Caki2 (cell line): ENCODE measurements around the gene FN1. TPM values are rescaled to one million over a fixed set of nuclear protein-coding genes. Genes with fewer than 3 reads are reported as not detected.

Source experiments
- DNase-seq: peaks from one replicate; pipeline ENCODE4 v3.0.0-alpha.2; 2015; ENCODE audit warnings: low read depth
- in situ Hi-C: cut with HindIII; loops from 2 replicates; pipeline ENCODE4 v1.10.0; 2016; ENCODE audit warnings: low sequenced_read_pairs, low pct_unique_long_range_greater_than_20kb, mixed read lengths
- total RNA-seq: library from RNA; depleted of rRNA; stranded (reverse); fragments of >200 nt; shearing (Covaris generic); gene quantifications from 2 replicates; pipeline ENCODE4 v1.2.3, GENCODE V29; 2014; ENCODE audit warnings: low replicate concordance

The FN1 gene
- total RNA-seq, 1 experiment from 2014 or later = 3,981 TPM

- DNase-seq = no peak
- in situ Hi-C loops = loop anchor here (25.0 kb wide), 1 partner anchor 462 kb away; no protein-coding TSS in a partner anchor
Observed at GRCh38 chr2:215450188-215451011, 14.5 kb upstream of the FN1 start.

DNA sequence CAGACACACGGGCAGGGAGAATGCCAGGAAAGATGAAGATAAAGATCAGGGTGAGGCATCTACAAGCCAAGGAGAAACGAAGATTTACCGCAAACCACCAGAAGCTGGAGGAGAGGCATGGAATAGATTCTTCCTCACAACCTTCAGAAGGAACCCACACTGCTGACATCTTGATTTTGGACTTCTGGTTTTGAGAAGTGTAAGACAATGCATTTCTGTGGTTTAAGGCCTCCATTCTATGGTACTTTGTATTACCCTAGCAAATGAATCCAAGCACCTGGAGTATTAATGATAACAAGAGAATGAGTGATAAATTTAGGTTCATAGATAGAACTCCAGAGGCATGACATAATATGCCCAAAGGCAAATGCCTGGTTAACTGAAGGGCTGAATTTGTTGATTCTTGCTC is 11.8 kb upstream of the FN1 start:
- in situ Hi-C loops = no loop called here
- DNase-seq = no peak

DNA sequence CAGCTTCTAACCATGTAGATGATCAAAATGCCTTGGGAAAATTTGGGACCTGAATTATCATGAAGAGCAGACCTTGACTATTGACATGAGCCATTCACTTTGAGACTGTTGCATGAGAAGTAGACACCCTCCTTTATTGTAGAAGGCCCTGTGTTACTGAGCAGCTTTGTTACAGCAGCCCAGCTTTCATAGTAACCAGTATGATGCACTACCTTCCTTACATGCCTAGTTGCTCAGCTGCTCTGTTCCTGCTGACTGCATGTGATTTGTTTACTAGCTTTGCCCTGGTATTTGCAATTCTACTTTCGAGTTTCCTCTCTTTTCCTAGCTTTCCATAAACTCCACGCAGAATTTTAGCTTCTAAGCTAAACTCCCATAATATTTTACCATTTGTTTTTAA is 11.2 kb upstream of the FN1 start:
- no peak for DNase-seq
- in situ Hi-C loops = no loop called here

DNA sequence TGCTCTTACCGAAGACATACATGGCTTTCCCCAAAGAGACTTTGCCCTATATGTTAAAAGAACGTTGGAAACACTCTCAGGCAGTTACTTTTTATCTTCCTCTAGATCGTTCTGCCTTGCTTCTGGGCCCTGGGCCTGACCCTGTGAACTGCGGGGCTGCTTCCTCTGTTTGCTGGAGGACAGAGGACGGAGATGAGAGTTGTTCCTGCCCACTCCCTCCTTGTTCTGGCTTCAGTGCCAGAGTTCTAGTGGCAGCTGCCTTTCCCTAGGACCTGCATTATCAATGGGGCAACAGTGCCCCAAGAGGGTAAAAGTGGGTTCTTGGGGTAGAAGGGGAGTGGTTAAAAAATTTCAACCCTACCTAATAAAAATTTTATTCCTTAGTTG is 6.5 kb upstream of the FN1 start:
- DNase-seq = no peak
- in situ Hi-C loops = no loop called here

GRCh38 chr2:215441560-215442400 is 5.9 kb upstream of the FN1 start:
- DNase-seq = peak; percentile 87
- in situ Hi-C loops = no loop called here

GRCh38 chr2:215439980-215440512 is 4.2 kb upstream of the FN1 start:
- in situ Hi-C loops = no loop called here
- DNase-seq = peak; percentile 67

GRCh38 chr2:215439404-215439803 is 3.5 kb upstream of the FN1 start:
- in situ Hi-C loops = no loop called here
- DNase-seq = peak; percentile 46

DNA sequence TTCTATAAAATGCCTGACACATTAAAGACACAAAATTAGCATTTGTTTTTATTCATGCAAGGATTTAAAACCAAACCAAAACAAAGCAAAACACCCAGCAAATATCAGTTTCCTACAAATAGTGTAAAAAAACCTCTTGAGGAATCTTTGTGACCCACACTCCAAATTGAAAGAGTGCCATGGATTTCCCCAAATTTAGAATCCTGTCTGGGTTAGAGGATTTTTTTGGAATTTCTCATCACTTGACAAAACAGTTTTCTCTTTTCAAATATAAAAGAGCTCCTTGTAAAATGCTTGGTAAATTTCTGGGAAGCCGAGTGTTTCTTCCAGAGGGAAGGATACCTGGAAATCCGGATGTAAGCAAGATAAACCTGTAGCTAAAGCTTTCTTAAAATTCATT is 1.7 kb upstream of the FN1 start:
- no peak for DNase-seq
- in situ Hi-C loops = no loop called here

DNA sequence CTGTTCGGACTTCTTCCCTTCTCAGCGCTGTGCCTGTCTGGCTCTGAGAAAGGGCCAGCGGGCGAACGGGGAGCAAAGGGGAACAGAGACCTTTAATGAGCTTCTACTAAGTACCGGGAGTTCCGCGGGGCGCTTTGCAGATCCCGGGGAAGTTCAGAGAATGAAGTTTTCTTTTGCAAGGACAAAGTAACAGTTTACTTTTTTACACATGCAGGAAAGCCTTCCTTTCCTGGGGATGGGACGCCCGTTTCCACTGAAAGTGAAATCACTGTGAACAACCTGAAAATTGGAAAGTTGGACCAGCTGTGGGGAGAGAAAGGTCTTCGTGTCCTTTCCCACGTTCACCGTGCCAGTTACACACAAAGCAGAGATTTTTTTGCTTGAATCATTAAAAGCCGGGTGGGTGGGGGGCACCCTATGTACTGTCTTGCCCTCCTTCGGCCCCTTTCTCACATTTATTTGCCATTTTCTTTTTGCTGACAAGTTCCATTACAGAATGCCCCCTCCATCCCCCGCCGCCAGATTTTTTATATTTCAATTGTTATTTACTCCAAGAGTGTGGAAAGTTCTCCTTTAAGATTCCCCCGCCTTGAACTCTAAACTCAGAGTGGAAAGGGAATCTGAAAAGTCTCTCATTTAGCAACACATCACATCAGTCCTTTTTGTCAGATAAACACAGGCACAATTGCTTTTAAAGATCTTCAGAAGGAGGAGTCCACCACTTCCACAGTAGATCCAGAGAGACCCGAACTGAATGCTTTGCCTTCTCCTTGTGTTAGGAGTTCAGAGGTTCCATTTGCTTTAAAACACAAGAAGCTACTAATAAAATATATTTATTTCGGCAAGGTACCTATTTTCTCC is 1.1 kb upstream of the FN1 start:
- DNase-seq = peak; percentile 57
- in situ Hi-C loops = no loop called here

- in situ Hi-C loops = no loop called here
Observed at GRCh38 chr2:215435280-215435869, 493 bp downstream of the FN1 start.

DNA sequence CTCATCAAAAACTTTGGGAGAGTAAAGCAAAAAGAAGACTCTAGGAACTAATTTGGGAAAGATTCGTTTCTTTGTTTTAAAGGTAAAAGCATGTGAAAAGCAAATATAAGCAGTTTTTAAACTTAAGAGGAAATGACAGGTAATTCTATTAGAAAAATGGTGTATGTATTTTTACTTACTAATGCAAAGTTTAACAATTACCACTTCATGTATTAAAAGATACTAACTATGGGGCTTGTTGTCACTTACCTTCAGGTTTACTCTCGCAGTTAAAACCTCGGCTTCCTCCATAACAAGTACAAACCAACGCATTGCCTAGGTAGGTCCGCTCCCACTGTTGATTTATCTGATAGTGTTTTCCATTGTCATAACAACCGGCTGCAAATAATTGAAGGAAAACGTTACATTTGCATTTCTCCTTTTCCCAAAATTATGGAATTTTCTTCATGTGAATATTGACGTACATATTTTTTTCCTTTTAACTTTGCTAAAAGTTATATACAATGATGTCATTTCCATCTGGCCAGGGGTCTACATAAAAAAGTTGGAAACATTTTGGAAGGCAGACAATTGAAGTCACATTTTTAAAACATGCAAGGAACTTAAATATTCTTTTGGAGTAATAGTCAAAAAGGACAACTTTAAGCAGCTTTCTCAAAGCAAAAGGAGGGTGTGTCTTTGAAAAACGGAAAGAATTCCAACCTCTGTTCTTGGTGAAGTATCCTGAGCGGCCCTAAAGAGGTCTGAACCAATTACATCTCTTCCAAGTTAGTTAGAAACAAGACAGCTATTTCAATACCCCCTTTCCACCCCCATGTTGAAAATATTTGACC is 1.2 kb downstream of the FN1 start:
- in situ Hi-C loops = no loop called here

More at GRCh38 chr2:215435280-215435869, 493 bp downstream of the FN1 start:
- DNase-seq = no peak

GRCh38 chr2:215432759-215433594 is 2.9 kb downstream of the FN1 start:
- no peak for DNase-seq
- in situ Hi-C loops = no loop called here

More for the DNA sequence above, 1.2 kb downstream of the FN1 start:
- no peak for DNase-seq

DNA sequence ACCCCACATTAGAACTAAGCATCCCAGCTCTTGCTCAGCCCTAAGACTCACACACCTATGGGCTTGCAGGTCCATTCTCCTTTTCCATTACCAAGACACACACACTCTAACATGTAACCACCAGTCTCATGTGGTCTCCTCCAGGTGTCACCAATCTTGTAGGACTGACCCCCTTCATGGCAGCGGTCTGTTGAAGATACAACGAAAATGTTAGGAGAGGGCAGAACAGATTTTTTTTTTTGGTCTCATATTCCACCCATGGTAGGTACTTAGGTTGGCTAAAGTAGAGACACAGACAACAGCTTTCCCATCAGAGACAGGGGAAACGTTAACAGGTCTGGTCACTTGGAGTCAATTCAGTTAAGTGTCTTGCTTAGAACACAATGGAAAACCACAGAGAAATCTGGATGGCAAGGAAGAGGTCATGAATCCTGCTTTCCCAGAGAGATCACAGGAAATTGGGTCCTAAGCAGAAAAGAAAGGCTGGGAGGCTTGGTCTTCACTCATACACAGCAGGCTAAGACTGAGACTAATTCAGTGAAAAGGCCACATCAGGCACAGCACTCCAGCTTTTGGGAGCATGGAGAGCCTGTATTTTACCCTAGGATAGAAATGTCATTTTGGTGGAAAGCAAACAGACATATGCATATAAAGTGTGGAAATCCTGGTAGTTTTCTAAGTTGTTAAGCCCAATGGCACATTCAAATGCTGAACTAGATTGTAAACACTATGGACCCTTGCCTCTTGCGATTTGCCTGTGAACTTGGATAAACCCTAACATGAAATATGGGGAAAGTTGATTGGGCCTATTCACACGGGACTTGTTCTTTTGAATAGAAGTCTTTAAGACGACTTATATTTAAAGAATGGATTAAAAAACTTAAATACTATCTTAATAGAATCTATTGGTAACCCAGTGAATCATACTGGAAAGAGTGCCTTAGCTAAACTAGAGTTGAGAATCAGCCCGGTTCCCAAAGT is 3.8 kb downstream of the FN1 start:
- DNase-seq = peak; percentile 51
- in situ Hi-C loops = no loop called here

DNA sequence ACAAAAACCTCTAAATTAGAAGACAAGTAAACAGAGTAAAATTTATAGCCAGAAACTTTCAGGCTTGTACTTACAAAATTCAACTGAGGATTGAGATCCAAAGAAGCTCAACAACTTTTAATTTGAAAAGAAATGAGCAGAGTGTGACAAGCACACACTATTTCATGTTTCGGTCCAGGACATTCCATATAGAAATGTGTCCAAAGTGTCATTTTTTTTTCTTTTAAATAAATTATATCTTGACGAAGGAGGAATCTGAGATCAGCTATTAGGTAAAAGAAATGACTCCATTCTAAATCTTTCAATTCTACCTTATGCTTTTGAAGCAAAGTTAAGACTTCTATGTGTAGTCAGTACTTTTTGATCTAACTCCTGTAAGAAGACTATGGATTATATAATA is 4.6 kb downstream of the FN1 start:
- in situ Hi-C loops = no loop called here
- DNase-seq = no peak

DNA sequence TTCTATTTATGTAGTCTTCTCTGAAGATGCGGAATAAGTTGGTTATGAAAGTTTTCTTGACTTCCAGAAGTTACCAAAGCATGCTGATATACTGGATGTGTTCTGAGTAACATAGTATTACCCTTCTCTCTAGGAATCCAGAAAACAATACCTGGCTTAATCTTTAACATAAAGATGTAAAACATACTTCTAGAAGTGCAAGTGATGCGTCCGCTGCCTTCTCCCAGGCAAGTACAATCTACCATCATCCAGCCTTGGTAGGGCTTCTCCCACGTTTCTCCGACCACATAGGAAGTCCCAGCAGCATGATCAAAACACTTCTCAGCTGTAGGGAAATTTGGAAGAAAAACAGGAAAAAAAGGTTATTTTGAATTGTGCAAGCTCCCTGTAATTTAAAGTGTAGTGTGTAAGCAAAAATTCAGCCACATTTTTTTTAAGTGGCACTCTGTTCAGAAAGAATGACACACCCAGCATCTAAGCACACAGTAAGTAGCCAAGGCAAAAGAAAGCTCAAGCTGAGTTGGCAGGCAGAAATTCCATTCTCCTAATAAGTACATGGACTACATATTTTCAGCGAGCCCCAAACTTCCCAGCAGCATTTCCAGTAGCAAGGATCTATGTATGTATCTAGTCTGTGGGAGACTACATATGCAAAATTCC is 5.2 kb downstream of the FN1 start:
- DNase-seq = no peak
- in situ Hi-C loops = no loop called here
